NB4 (cell line): ENCODE results near the gene WDR20.
"Not testable (repeated sequence)": the region's sequence is repeated elsewhere in the genome, so short reads cannot be mapped to it uniquely, and the experiment has no call there.

ENCODE experiments used
- DNase-seq: peaks from one replicate; pipeline ENCODE4 v3.0.0; 2010; ENCODE audit warnings: low read depth
- H3K4me3 ChIP-seq: one replicate; pipeline ENCODE4 v1.5.1; 2011; ENCODE audit warnings: mild to moderate bottlenecking, low read depth, low read length, moderate library complexity
- MYC ChIP-seq: IDR thresholded peaks from 2 replicates; pipeline ENCODE4 v1.6.1; 2011; ENCODE audit warnings: low read depth, low read length
- POLR2A ChIP-seq: IDR thresholded peaks from 2 replicates; pipeline ENCODE4 v1.6.1; 2011; ENCODE audit warnings: mild to moderate bottlenecking; ENCODE audit not compliant: insufficient read length; ENCODE audit errors: extremely low read depth
- TF ChIP-seq, protein P1 (sequence below): IDR thresholded peaks from one replicate; pipeline ENCODE4 v1.5.1; 2012; ENCODE audit warnings: low read depth, low read length
- TF ChIP-seq, protein P2 (sequence below): IDR thresholded peaks from 2 replicates; pipeline ENCODE4 v1.6.1; 2011; ENCODE audit warnings: low read depth, low read length

The WDR20 gene

DNA sequence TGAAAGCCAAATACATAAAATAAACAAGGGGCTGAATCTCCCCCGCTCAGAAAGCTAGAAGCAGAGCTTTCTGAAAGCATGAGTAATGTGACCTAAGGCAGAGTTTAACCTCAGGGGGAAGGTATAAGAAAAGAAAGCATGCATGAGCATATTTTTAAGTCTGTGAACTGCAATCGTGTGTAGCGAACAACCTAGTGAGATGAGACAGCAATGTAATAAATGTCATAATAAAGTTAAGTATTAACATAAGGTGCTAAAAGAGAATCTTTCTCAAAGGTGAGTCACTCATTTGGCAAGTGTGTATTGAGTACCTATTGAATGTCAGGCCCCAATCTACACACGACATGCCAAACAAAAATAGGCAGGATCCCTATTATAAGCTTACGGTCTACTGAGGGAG, 14.2 kb upstream of the WDR20 start:
- no peak for DNase-seq

DNA sequence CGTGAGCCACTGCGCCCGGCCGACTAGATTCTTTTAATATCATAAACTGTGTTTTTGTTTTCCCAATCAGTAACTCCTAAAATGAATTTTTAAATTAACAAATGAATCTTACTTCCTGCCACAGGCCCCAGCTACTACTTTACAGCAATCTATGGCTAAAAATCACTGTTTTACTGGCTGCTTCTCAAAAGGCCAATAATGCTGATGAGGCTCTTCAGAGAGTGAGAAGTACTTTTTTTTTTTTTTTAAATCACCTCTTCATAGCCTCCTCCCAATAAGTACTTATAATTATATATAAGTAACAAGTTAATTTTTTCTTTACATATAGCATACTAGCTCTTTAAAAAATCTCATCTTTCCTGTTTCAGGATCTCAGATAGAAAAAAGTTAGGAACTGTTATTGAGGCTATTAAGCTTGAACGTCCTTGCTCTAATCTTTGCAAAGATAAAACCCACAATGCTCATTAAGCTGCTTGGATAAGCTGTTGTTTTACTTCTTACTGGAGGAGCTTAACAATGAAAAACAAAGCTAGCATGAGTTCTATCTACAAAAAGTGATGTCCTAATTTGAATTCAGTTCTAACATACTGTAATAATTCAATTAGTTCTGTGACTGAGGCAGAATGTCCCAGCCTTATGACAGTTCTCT, 12.8 kb upstream of the WDR20 start:
- TF ChIP-seq, protein P1, sequence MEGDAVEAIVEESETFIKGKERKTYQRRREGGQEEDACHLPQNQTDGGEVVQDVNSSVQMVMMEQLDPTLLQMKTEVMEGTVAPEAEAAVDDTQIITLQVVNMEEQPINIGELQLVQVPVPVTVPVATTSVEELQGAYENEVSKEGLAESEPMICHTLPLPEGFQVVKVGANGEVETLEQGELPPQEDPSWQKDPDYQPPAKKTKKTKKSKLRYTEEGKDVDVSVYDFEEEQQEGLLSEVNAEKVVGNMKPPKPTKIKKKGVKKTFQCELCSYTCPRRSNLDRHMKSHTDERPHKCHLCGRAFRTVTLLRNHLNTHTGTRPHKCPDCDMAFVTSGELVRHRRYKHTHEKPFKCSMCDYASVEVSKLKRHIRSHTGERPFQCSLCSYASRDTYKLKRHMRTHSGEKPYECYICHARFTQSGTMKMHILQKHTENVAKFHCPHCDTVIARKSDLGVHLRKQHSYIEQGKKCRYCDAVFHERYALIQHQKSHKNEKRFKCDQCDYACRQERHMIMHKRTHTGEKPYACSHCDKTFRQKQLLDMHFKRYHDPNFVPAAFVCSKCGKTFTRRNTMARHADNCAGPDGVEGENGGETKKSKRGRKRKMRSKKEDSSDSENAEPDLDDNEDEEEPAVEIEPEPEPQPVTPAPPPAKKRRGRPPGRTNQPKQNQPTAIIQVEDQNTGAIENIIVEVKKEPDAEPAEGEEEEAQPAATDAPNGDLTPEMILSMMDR, result no peak
- TF ChIP-seq, protein P2, sequence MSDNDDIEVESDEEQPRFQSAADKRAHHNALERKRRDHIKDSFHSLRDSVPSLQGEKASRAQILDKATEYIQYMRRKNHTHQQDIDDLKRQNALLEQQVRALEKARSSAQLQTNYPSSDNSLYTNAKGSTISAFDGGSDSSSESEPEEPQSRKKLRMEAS, result no peak
- no peak for TF ChIP-seq POLR2A
- TF ChIP-seq MYC, result no peak
- DNase-seq, result no peak

More for the DNA sequence above, 14.2 kb upstream of the WDR20 start:
- no peak overlapping the region for H3K4me3 ChIP-seq
- TF ChIP-seq MYC (no peak), POLR2A (no peak)
- TF ChIP-seq, protein P2, result no peak
- TF ChIP-seq, protein P1, result no peak

DNA sequence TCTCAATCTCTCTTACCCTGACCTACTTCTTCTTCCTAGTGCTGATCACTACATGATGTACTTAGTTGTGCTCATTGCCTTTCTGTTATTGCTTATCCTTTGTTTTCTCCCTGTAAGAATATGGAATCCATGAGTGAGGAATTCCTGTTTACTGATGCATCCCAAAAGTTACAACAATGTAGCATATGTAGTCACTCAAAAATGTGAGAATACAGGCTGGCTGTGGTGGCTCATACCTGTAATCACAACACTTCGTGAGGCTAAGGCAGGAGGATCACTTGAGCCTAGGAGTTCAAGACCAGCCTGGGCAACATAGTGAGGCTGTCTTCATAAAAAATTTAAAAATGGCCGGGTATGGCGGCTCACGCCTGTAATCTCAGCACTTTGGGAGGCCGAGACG, 8.0 kb upstream of the WDR20 start:
- no peak for TF ChIP-seq POLR2A
- TF ChIP-seq MYC, result no peak
- TF ChIP-seq, protein P1, result no peak
- TF ChIP-seq, protein P2, result no peak
- H3K4me3 ChIP-seq, result no peak overlapping the region
- DNase-seq, result no peak

More for the DNA sequence above, 12.8 kb upstream of the WDR20 start:
- H3K4me3 ChIP-seq, result no peak overlapping the region

DNA sequence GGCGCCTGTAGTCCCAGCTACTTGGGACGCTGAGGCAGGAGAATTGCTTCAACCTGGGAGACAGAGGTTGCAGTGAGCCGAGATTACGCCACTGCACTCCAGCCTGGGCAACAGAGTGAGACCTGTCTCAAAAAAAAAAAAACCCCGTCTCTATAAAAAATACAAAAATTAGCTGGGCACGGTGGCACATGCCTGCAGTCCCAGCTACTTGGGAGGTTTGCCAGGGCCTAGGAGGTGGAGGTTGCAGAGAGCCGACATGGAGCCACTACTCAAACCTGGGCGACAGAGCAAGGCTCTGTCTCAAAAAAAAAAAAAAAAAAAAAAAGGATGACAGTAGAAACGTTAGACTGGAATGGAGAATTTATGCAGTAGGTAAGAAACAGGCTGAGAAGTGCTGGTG, 5.7 kb upstream of the WDR20 start:
- not testable (repeated sequence) for H3K4me3 ChIP-seq, DNase-seq

DNA sequence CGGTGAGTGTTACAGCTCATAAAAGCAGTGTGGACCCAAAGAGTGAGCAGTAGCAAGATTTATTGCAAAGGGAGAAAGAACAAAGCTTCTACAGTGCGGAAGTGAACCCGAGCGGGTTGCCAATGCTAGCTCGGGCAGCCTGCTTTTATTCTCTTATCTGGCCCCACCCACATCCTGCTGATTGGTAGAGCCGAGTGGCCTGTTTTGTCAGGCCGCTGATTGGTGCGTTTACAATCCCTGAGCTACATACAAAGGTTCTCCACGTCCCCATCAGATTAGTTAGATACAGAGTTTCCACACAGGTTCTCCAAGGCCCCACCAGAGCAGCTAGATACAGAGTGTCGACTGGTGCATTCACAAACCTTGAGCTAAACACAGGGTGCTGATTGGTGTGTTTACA, 5.0 kb upstream of the WDR20 start:
- DNase-seq, result not testable (repeated sequence)

DNA sequence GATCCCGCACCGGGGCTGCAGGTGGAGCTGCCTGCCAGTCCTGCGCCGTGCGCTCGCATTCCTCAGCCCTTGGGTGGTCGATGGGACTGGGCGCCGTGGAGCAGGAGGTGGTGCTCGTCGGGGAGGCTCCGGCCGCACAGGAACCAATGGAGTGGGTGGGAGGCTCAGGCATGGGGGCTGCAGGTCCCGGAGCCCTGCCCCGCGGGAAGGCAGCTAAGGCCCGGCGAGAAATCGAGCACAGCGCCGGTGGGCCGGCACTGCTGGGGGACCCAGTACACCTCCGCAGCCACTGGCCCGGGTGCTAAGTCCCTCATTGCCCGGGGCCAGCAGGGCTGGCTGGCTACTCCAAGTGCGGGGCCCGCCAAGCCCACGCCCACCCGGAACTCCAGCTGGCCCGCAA, 4.2 kb upstream of the WDR20 start:
- H3K4me3 ChIP-seq, DNase-seq: not testable (repeated sequence)

More for the DNA sequence above, 5.0 kb upstream of the WDR20 start:
- H3K4me3 ChIP-seq, result not testable (repeated sequence)

DNA sequence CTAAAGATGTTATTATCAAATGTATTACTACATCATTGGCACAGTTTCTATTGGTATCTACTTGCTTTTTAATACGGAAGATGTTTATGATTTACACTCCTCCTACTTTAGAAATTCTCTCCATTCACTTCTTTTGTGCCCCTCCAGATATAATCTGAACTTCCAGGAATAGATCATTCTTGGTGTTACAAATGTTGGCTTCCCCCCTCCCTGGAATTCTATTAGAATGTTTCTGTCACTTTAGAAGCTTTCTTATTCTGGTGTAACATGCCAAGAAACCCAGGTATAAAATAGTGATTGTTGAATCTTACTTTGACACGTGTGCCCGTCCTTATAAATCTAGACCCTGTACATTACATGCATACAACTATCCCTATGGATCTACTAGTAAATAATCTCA, 1.2 kb upstream of the WDR20 start:
- TF ChIP-seq, protein P2, result no peak
- TF ChIP-seq, protein P1, result no peak
- TF ChIP-seq POLR2A (no peak), MYC (no peak)
- DNase-seq, result no peak
- H3K4me3 ChIP-seq, result peak overlapping the region; percentile 73

DNA sequence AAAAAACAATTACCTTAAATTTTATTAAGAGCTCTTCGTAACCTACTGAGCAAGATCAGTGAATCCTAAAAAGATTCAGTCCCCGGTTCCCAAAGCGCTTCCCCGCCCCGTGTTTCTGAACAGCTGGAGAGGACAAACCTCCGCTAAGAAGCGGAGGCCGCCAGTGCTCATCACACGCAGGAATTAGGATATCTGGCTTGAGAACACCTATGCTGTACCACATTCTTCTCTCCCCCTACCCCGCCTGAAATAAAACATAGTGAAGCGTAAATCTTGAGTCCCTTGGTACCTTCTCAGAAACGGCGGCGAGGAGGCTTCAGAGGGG, 774 bp upstream of the WDR20 start:
- H3K4me3 ChIP-seq, result peak overlapping the region; percentile 73
- TF ChIP-seq, protein P2, result no peak
- TF ChIP-seq MYC (no peak), POLR2A (no peak)
- TF ChIP-seq, protein P1, result no peak
- DNase-seq, result no peak
